Chondrocyte (in vitro differentiated cells): Measurements from ENCODE around the gene TRAF1. TPM values are rescaled to one million over a fixed set of nuclear protein-coding genes. Genes with fewer than 3 reads are reported as not detected.

Source experiments
- DNase-seq: peaks from one replicate; pipeline ENCODE4 v3.0.0; 2021; ENCODE audit warnings: mixed read lengths, low spot score
- H3K27ac Mint-ChIP-seq: one replicate; pipeline ENCODE4 v1.8.0; 2021; ENCODE audit warnings: mild to moderate bottlenecking, moderate library complexity, mixed read lengths; ENCODE audit not compliant: unreplicated experiment
- H3K27me3 Mint-ChIP-seq: 2 replicates; pipeline ENCODE4 v1.8.0; 2021; ENCODE audit warnings: low read depth, mixed read lengths
- H3K36me3 Mint-ChIP-seq: 2 replicates; pipeline ENCODE4 v1.8.0; 2021; ENCODE audit warnings: low read depth, mixed read lengths
- H3K4me1 Mint-ChIP-seq: 2 replicates; pipeline ENCODE4 v1.8.0; 2021; ENCODE audit warnings: low read depth, mild to moderate bottlenecking, mixed read lengths
- H3K4me3 Mint-ChIP-seq: one replicate; pipeline ENCODE4 v1.8.0; 2021; ENCODE audit warnings: mild to moderate bottlenecking, moderate library complexity, mixed read lengths; ENCODE audit not compliant: unreplicated experiment
- H3K9me3 Mint-ChIP-seq: 2 replicates; pipeline ENCODE4 v1.8.0; 2021; ENCODE audit warnings: low read depth, mixed read lengths
- CTCF ChIP-seq: fragments of 200-600 bp; sonication (generic); IDR thresholded peaks from 2 replicates; pipeline ENCODE4 v1.5.0; 2021; ENCODE audit warnings: antibody characterized with exemption, mild to moderate bottlenecking, moderate library complexity
- total RNA-seq: library from RNA; stranded (reverse); gene quantifications from 3 replicates; pipeline ENCODE4 v1.2.1, GENCODE V29; 2021

The TRAF1 gene
- total RNA-seq, 1 donor from 2014 or later = 10.8 TPM

- Mint-ChIP-seq H3K4me1 (peaks cover 40% of the 10 kb centered on the region), H3K9me3 (no peaks in the 10 kb centered on the region), H3K4me3 (no peak overlapping the region), H3K36me3 (no peaks in the 10 kb centered on the region), H3K27ac (no peak overlapping the region), H3K27me3 (no peaks in the 10 kb centered on the region)
- DNase-seq = no peak
- TF ChIP-seq CTCF = no peak
Measured at GRCh38 chr9:120947222-120947621, 20.6 kb upstream of the TRAF1 start.

GRCh38 chr9:120946259-120946658, 19.7 kb upstream of the TRAF1 start:
- no peak for DNase-seq
- Mint-ChIP-seq H3K9me3 (no peaks in the 10 kb centered on the region), H3K36me3 (no peaks in the 10 kb centered on the region), H3K4me3 (no peak overlapping the region), H3K27ac (peak overlapping the region; percentile 85), H3K27me3 (no peaks in the 10 kb centered on the region), H3K4me1 (peaks cover 40% of the 10 kb centered on the region)
- TF ChIP-seq CTCF = no peak

- Mint-ChIP-seq H3K27me3 (no peaks in the 10 kb centered on the region), H3K27ac (peak overlapping the region; percentile 28), H3K36me3 (no peaks in the 10 kb centered on the region), H3K4me1 (peaks cover 39% of the 10 kb centered on the region), H3K9me3 (no peaks in the 10 kb centered on the region), H3K4me3 (no peak overlapping the region)
- DNase-seq = no peak
- no peak for TF ChIP-seq CTCF
Measured at GRCh38 chr9:120944948-120945347, 18.4 kb upstream of the TRAF1 start.

GRCh38 chr9:120944434-120944843, 17.8 kb upstream of the TRAF1 start:
- no peaks in the 10 kb centered on the region for H3K9me3 Mint-ChIP-seq
- H3K36me3 Mint-ChIP-seq = no peaks in the 10 kb centered on the region
- peak overlapping the region; percentile 28 for H3K27ac Mint-ChIP-seq
- no peak for DNase-seq
- H3K4me1 Mint-ChIP-seq = peaks cover 36% of the 10 kb centered on the region
- H3K27me3 Mint-ChIP-seq = no peaks in the 10 kb centered on the region
- no peak overlapping the region for H3K4me3 Mint-ChIP-seq
- no peak for TF ChIP-seq CTCF

- no peak for TF ChIP-seq CTCF
- Mint-ChIP-seq H3K27me3 (no peaks in the 10 kb centered on the region), H3K4me1 (peaks cover 49% of the 10 kb centered on the region), H3K27ac (peak overlapping the region; percentile 64), H3K4me3 (no peak overlapping the region), H3K9me3 (no peaks in the 10 kb centered on the region), H3K36me3 (no peaks in the 10 kb centered on the region)
- DNase-seq = no peak
Measured at GRCh38 chr9:120942186-120943001, 15.8 kb upstream of the TRAF1 start.
